ENCODE results near the gene NAP1L1.

NAP1L1 gene

GRCh38 chr12:76075448-76075847 is 9.0 kb downstream of the NAP1L1 start:
- DNase-seq (ENCODE audit: low read depth), result no peak
- no peak for TF ChIP-seq CTCF (IDR thresholded peaks at IDR 0.05; ENCODE audit: low read depth, low read length, missing control alignments)
- no peak overlapping the region for H3K4me3 ChIP-seq (ENCODE audit: low read depth, low read length)

- DNase-seq (ENCODE audit: low read depth), result no peak
- TF ChIP-seq CTCF (IDR thresholded peaks at IDR 0.05; ENCODE audit: low read depth, low read length, missing control alignments), result no peak
- H3K4me3 ChIP-seq (ENCODE audit: low read depth, low read length), result no peak overlapping the region
Observed at GRCh38 chr12:76074701-76075336, 9.7 kb downstream of the NAP1L1 start.

GRCh38 chr12:76073561-76073960 is 10.9 kb downstream of the NAP1L1 start:
- H3K4me3 ChIP-seq (ENCODE audit: low read depth, low read length), result no peak overlapping the region
- TF ChIP-seq CTCF (IDR thresholded peaks at IDR 0.05; ENCODE audit: low read depth, low read length, missing control alignments), result no peak
- no peak for DNase-seq (ENCODE audit: low read depth)

- DNase-seq (ENCODE audit: low read depth), result no peak
- no peak overlapping the region for H3K4me3 ChIP-seq (ENCODE audit: low read depth, low read length)
- no peak for TF ChIP-seq CTCF (IDR thresholded peaks at IDR 0.05; ENCODE audit: low read depth, low read length, missing control alignments)
Observed at GRCh38 chr12:76072568-76072967, 11.9 kb downstream of the NAP1L1 start.

DNA sequence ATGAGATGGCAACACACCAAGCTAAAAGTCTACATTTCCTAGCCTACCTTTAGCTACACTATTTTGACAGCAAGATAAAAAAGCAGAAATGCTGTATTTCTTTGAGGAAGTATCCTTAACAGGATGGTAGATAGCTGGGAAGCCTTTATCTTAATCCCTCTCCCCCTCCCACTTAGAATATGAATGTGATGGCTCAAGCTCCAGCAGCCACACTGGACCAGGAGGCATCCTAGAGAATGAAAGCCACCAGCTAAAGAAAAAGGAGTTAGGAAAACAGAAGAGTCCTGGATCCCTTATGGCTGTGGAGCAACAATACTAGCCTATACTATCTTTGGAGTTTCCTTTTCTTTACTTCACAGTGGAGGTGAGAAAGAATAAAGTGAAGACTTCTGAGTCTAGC is 15.1 kb downstream of the NAP1L1 start:
- DNase-seq (ENCODE audit: low read depth), result no peak
- TF ChIP-seq CTCF (IDR thresholded peaks at IDR 0.05; ENCODE audit: low read depth, low read length, missing control alignments), result no peak
- no peak overlapping the region for H3K4me3 ChIP-seq (ENCODE audit: low read depth, low read length)

DNA sequence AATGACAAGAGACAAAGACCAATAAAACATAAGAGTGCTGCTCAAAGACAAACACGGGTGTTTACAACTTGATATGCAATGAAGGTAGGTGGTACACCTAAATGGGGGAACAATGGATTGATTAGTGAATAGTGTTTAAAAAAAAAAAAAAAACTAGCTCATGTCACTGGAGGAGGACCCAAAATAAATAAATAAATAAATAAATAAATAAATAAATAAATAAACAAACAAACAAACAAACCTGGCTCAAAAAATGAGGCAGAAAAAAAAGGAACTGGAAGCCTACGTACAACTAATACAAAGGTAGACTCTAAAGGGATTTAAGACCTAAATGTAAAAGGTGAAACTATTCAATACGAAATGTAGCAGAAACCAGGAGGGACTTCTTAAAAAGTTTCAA is 18.6 kb downstream of the NAP1L1 start:
- no peak overlapping the region for H3K4me3 ChIP-seq (ENCODE audit: low read depth, low read length)
- no peak for DNase-seq (ENCODE audit: low read depth)
- no peak for TF ChIP-seq CTCF (IDR thresholded peaks at IDR 0.05; ENCODE audit: low read depth, low read length, missing control alignments)

DNA sequence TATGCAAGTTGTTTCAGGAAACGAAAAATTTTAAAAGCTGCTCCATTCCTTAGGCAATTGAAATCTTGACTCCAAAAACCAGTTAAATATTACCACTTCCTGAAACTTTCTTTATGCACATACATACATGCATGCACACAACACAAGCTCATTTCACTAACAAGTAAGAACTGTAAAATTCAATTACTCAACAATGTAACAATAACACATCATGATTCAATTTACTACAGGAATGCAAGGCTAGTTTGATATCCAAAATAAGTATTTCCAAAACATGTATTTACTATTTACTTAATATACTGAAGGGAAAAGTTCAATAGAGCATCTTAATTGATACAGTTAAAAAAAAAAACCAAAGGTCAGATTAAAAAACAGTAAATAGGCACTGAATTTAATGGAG is 19.6 kb downstream of the NAP1L1 start:
- DNase-seq (ENCODE audit: low read depth), result no peak

More for the DNA sequence above, 19.6 kb downstream of the NAP1L1 start:
- TF ChIP-seq CTCF (IDR thresholded peaks at IDR 0.05; ENCODE audit: low read depth, low read length, missing control alignments), result no peak
- H3K4me3 ChIP-seq (ENCODE audit: low read depth, low read length), result no peak overlapping the region
